HEK293T (cell line): ENCODE results near the gene TAF6L.

ENCODE experiments used
- CTBP1 ChIP-seq: fragments of 450-650 bp; IDR thresholded peaks from 2 replicates; pipeline ENCODE4 v1.6.1; 2016; ENCODE audit warnings: borderline replicate concordance
- FOXM1 ChIP-seq: fragments of 450-650 bp; IDR thresholded peaks from 2 replicates; pipeline ENCODE4 v1.6.1; 2017; ENCODE audit warnings: mild to moderate bottlenecking, borderline replicate concordance
- LEF1 ChIP-seq: fragments of 450-650 bp; IDR thresholded peaks from 2 replicates; pipeline ENCODE4 v1.6.1; 2017; ENCODE audit warnings: mild to moderate bottlenecking, borderline replicate concordance
- NFRKB ChIP-seq: fragments of 450-650 bp; IDR thresholded peaks from 2 replicates; pipeline ENCODE4 v1.6.1; 2016; ENCODE audit warnings: mild to moderate bottlenecking, moderate library complexity
- SP1 ChIP-seq: fragments of 450-650 bp; IDR thresholded peaks from 2 replicates; pipeline ENCODE4 v1.6.1; 2017
- SUZ12 ChIP-seq: fragments of 450-650 bp; IDR thresholded peaks from 2 replicates; pipeline ENCODE4 v1.6.1; 2016; ENCODE audit warnings: mild to moderate bottlenecking
- ZNF384 ChIP-seq: fragments of 450-650 bp; IDR thresholded peaks from 2 replicates; pipeline ENCODE4 v1.6.1; 2016

DNA sequence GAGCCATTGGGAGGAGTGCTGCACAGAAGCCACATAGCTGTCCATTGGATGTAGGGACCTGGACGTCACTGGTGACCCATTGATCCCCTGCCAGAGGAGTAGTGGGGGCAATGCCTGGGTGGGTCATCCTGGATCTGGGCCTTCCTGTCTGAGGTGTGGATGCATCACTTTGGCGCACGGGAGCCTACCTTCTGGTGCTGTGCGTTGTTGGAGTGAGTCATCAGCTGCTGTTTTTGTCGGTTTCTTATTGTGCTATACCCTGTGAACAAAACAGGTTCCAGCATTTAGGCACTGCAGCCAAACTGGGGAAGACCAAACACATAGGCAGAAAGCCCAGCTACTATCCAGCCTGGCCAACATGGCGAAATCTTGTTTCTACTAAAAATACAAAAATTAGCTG lies 3.2 kb downstream of the TAF6L start:
- no peak for TF ChIP-seq SP1
- no peak for TF ChIP-seq SUZ12
- no peak for TF ChIP-seq CTBP1
- no peak for TF ChIP-seq FOXM1
- TF ChIP-seq LEF1: no peak
- no peak for TF ChIP-seq NFRKB
- no peak for TF ChIP-seq ZNF384
